Progenitor cell of endocrine pancreas (in vitro differentiated cells): ENCODE measurements around the gene PRDM7. TPM values are rescaled to one million over a fixed set of nuclear protein-coding genes. Genes with fewer than 3 reads are reported as not detected.
A peak's percentile ranks its signal among the peaks of the same experiment; 100 is the strongest.

Source experiments
- DNase-seq: peaks from one replicate; pipeline ENCODE4 v3.0.0; 2021; ENCODE audit warnings: low spot score; ENCODE audit not compliant: unreplicated experiment
- H3K27ac Mint-ChIP-seq: 2 replicates; pipeline ENCODE4 v1.8.0; 2021; ENCODE audit warnings: mild to moderate bottlenecking, moderate library complexity, mixed read lengths
- H3K27me3 Mint-ChIP-seq: 2 replicates; pipeline ENCODE4 v1.8.0; 2021; ENCODE audit warnings: mixed read lengths
- H3K36me3 Mint-ChIP-seq: 2 replicates; pipeline ENCODE4 v1.8.0; 2022; ENCODE audit warnings: mixed read lengths; ENCODE audit not compliant: insufficient read depth
- H3K4me1 Mint-ChIP-seq: 2 replicates; pipeline ENCODE4 v1.8.0; 2021; ENCODE audit warnings: low read depth, mixed read lengths
- H3K4me3 Mint-ChIP-seq: 2 replicates; pipeline ENCODE4 v1.8.0; 2021; ENCODE audit warnings: low read depth, mild to moderate bottlenecking, moderate library complexity, mixed read lengths
- H3K9me3 Mint-ChIP-seq: 2 replicates; pipeline ENCODE4 v1.8.0; 2021; ENCODE audit warnings: low read depth, mixed read lengths
- total RNA-seq: library from RNA; stranded (reverse); gene quantifications from 2 replicates; pipeline ENCODE4 v1.2.1, GENCODE V29; 2021
- TF ChIP-seq, protein P1 (sequence below): fragments of 200-600 bp; sonication (generic); IDR thresholded peaks from one replicate; pipeline ENCODE4 v1.5.0; 2021; ENCODE audit warnings: antibody characterized with exemption, mild to moderate bottlenecking; ENCODE audit not compliant: unreplicated experiment

The PRDM7 gene
- total RNA-seq, 1 donor from 2014 or later: not detected

DNA sequence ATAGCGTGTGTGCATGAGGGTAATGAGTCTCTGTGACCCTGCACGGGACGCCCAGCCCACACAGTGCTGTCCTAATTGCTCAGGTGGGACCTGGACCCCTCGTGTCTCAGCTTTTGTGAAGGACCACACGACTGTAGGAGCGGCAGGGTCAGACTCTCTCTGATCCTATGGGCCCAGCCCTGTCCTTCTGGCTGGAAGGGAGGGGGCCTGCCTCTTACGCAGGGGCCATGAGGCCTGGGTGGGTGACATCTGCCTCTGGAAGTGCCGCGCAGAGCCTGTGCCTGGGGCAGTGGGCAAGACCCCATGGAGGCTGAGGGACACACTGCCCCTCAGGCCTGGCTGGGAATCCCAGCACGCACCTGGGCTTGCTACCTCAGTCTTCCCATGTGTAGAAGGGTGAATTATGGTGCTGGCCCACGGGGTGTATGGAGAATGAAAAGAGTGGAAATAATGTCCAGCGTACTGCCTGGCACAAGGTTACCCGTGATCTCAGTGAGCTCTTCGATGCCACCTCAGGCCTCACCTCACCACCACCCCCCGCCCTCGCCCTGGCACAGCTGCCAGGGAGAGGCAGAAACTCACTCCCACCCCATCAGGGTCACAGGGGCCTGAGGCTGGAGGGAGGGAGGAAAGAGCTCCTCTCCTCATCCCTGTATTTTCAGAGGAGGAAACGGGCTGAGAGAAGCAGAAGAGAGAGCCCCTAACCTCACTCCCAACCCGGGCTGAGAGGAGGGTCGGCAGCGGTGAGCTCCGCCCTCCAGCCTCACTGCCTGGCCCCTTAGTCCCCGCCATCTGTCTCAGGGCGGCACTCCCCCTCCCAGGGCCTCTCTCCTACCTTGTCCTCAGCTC, 30.8 kb downstream of the PRDM7 start:
- H3K36me3 Mint-ChIP-seq: peaks cover 8% of the 10 kb centered on the region
- H3K9me3 Mint-ChIP-seq: no peaks in the 10 kb centered on the region
- peak overlapping the region; percentile 53 for H3K4me3 Mint-ChIP-seq
- DNase-seq: peak; percentile 58
- H3K27me3 Mint-ChIP-seq: peaks cover 14% of the 10 kb centered on the region
- TF ChIP-seq, protein P1, sequence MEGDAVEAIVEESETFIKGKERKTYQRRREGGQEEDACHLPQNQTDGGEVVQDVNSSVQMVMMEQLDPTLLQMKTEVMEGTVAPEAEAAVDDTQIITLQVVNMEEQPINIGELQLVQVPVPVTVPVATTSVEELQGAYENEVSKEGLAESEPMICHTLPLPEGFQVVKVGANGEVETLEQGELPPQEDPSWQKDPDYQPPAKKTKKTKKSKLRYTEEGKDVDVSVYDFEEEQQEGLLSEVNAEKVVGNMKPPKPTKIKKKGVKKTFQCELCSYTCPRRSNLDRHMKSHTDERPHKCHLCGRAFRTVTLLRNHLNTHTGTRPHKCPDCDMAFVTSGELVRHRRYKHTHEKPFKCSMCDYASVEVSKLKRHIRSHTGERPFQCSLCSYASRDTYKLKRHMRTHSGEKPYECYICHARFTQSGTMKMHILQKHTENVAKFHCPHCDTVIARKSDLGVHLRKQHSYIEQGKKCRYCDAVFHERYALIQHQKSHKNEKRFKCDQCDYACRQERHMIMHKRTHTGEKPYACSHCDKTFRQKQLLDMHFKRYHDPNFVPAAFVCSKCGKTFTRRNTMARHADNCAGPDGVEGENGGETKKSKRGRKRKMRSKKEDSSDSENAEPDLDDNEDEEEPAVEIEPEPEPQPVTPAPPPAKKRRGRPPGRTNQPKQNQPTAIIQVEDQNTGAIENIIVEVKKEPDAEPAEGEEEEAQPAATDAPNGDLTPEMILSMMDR: no peak
- peak overlapping the region; percentile 59 for H3K27ac Mint-ChIP-seq
- peaks cover 3% of the 10 kb centered on the region for H3K4me1 Mint-ChIP-seq

DNA sequence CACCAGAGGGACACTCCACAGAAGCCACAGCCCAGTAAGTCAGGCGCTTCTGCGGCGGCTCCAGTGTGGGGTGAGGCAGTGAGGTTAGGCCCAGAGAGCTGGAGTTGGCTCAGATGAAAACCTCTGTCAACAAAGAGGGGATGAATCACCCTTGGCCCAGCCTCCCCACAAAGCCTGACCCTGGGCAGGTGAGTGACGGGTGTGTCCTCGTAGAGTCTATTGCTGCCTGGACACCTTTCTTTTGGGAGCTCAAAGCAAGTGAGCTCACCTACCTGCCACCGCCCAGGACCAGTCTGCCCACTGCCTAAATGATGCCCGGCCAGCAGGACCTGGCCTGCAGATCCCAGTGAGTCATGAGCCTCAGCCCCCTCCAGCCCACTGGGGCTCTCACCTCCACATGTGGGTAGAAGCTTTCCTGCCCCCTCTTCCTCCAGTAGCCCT, 33.0 kb downstream of the PRDM7 start:
- DNase-seq: no peak
- Mint-ChIP-seq H3K9me3 (no peaks in the 10 kb centered on the region), H3K27ac (no peak overlapping the region), H3K36me3 (peaks cover 10% of the 10 kb centered on the region), H3K4me3 (no peak overlapping the region), H3K27me3 (peaks cover 11% of the 10 kb centered on the region), H3K4me1 (peaks cover 3% of the 10 kb centered on the region)
- TF ChIP-seq, protein P1: no peak

DNA sequence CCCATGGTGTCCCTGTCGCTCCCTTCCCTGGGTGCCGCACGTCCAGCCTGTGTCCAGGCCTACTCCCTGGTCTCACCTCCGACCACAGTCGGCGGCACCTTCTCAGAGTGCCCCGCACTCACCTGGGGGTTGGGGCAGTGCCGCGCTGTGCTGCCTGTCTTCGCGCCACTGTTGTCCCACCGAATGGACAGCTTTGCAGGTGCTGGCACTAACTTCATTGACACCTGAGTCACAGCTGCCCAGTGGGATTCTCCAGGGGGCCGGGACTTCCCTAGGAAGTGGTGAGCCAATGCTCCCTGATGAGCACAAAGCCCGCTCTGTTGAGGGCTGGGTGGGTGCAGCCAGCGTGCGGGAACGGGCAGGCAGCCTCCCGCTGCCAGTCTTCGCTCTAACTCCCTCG, 33.6 kb downstream of the PRDM7 start:
- no peak for DNase-seq
- Mint-ChIP-seq H3K36me3 (peaks cover 10% of the 10 kb centered on the region), H3K9me3 (no peaks in the 10 kb centered on the region), H3K4me3 (no peak overlapping the region), H3K27me3 (peaks cover 5% of the 10 kb centered on the region), H3K4me1 (peaks cover 3% of the 10 kb centered on the region), H3K27ac (no peak overlapping the region)
- TF ChIP-seq, protein P1: no peak

DNA sequence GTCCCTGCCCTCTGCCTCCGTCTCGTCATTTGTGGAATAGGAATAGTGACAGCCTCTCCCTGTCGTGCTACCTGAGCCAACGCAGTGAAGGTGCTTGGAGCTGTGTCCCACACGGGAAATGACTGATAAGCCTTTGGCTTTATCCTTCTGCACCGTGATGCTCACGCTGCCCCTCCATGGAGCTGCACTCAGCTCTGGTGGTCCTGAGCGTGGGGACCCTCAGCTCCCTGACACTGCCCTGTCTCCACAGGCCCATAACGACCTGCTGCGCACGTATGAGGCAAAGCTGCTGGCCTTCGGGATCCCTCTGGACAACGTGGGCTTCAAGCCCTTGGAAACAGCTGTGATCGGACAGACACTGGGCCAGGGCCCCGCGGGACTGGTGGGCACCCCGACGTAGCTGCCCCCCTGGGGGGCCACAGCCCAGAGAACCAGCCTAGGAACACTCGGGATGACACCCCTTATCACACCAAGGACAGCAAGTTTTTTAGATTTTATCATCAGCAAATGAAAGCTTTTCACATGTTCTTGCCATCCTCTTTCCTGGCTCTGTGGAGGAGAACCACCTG, 34.1 kb downstream of the PRDM7 start:
- no peak overlapping the region for H3K27ac Mint-ChIP-seq
- H3K4me3 Mint-ChIP-seq: no peak overlapping the region
- DNase-seq: no peak
- peaks cover under 1% of the 10 kb centered on the region for H3K27me3 Mint-ChIP-seq
- TF ChIP-seq, protein P1: no peak
- peaks cover 3% of the 10 kb centered on the region for H3K4me1 Mint-ChIP-seq
- H3K9me3 Mint-ChIP-seq: no peaks in the 10 kb centered on the region
- peaks cover 10% of the 10 kb centered on the region for H3K36me3 Mint-ChIP-seq

DNA sequence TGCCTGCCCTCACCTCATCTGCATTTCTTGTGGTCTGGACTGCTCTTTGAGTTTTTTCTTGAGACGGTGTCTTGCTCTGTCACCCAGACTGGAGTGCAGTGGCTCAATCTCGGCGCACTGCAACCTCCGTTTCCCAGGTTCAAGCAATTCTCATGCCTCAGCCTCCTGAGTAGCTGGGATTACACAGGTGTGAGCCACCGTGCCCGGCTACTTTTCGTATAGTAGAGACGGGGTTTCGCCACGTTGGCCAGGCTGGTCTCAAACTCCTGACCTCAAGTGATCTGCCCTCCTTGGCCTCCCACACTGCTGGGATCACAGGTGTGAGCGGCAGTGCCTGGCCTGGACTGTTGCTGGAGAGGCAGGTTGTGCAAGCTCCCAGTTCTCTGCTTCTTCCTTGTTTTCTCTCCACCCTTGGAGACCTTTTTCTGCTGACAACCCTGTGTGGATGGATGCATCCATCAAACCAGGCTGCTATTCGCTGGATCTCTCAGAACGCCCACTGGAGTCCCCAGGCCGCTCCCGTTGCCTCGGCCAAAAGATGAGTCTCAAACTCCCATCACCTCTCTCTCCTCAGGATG, 35.1 kb downstream of the PRDM7 start:
- Mint-ChIP-seq H3K27me3 (no peaks in the 10 kb centered on the region), H3K4me1 (peaks cover 3% of the 10 kb centered on the region), H3K9me3 (no peaks in the 10 kb centered on the region), H3K4me3 (no peak overlapping the region), H3K27ac (no peak overlapping the region), H3K36me3 (peaks cover 12% of the 10 kb centered on the region)
- DNase-seq: no peak
- TF ChIP-seq, protein P1: no peak
